Measurements from ENCODE around the gene BANK1. TPM values are rescaled to one million over a fixed set of nuclear protein-coding genes. Genes with fewer than 3 reads are reported as not detected.

BANK1 gene
- 0.05 and 0.12 TPM in 2 replicates for total RNA-seq (2014; rRNA removed; shearing (Covaris generic))
- polyA plus RNA-seq (2014; cell fraction: nucleus; rRNA removed) = not detected in 2 replicates

DNA sequence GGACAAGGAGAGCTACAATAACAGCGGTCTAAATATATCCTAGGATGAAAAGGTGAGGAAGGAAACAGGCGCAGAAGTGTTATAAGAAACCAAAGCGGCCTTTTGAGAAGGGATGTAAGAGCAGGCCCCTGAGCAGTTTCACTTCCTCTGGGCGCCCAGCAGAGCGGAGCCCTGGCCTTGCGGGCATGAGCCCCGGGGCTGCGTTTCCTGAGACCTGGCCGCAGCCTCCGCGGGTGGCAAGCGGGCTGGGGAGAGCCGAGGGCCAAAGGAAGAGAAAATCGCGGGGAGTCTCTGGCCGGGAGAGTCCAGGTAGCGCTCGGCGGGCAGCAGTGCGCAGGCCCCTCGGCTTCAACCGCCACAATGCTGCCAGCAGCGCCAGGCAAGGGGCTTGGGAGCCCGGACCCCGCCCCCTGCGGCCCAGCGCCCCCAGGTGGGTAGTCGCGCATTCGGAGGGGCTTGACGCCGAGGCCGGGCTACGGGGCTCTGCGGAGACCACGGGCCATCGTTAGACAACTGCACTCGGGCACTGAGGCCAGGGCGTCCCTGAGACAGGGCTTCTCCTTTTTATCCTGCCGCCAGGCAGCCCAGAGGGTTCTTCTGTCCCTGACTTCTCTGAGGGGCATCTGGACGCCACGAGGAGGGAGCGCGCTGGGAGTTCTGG lies at the start of gene BANK1:
BANK1 (plus strand) TSS at position 210 of the 661 bp plus-strand sequence; CDS start at position 361, 151 bp downstream.
- no peak for DNase-seq (ENCODE audit: extremely low read depth, low read depth)

GRCh38 chr4:101753721-101754120 lies 36.8 kb upstream of the BANK1 start:
- no peak for DNase-seq (ENCODE audit: extremely low read depth, low read depth)

- DNase-seq (ENCODE audit: extremely low read depth, low read depth) = no peak
These were observed 34.3 kb upstream of the BANK1 start for GRCh38 chr4:101756181-101756580.

- no peak for DNase-seq (ENCODE audit: extremely low read depth, low read depth)
These were observed 29.1 kb upstream of the BANK1 start for GRCh38 chr4:101761405-101761804.

GRCh38 chr4:101762025-101762424 lies 28.5 kb upstream of the BANK1 start:
- no peak for DNase-seq (ENCODE audit: extremely low read depth, low read depth)

DNA sequence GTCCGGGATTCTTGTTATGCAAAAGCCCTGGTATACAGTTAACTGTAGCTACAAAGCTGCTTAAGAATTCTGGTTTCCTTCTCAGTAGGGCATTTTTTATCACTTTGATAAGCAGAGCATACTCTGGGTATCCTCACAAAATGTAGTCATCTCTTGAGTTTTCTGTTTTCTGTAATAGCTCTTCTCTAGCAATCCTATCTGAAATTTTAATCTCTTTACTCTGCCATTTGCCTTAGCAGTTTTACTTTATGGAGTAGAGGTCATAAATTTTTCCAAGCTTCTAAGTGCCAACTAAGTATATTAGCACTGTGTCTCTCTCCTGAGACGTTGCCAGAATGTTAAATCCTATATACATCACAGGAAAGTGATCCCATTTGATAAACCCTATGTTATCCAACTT lies 28.0 kb upstream of the BANK1 start:
- DNase-seq (ENCODE audit: extremely low read depth, low read depth) = no peak

GRCh38 chr4:101763576-101763975 lies 27.0 kb upstream of the BANK1 start:
- DNase-seq (ENCODE audit: extremely low read depth, low read depth) = no peak

DNA sequence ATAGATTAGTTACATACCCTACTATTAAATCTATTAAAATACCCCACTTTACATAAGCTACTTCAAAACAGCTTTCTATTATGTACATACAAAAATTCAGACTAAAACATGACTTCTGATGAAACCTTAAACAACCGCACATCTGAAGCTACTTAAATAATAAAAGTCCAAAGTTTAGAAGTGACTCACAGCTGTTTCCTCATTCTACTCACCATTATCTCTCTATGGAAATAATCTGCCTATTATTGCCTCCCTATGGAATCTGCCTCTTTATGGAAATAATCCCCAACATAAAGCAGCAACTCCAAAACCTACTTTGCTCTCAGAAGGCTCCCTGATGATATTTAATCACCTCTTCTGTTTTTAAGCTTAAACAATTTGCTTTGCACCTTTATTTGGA lies 15.7 kb upstream of the BANK1 start:
- no peak for DNase-seq (ENCODE audit: extremely low read depth, low read depth)

GRCh38 chr4:101777431-101777830 lies 13.1 kb upstream of the BANK1 start:
- no peak for DNase-seq (ENCODE audit: extremely low read depth, low read depth)

DNA sequence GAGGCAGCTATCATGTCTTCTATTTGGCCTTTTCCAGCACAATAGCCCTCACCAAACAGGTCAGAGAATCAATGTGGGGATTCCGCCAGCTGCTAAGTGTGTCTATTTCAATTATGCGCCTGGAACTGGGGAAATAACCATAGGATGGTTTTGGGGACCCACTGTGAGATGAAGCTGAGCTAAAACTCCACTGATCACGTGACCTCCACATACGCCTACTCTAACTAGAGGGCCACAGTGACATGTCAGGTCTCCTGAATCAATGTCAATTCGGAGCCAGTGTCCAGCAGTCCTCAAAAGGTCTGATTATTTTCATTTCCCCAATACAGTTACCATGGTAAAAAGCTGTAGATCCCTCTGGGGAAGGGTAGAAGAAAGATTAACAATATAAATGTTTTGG lies 10.2 kb upstream of the BANK1 start:
- DNase-seq (ENCODE audit: extremely low read depth, low read depth) = no peak

- DNase-seq (ENCODE audit: extremely low read depth, low read depth) = no peak
These were observed 8.0 kb upstream of the BANK1 start for GRCh38 chr4:101782546-101782945.

DNA sequence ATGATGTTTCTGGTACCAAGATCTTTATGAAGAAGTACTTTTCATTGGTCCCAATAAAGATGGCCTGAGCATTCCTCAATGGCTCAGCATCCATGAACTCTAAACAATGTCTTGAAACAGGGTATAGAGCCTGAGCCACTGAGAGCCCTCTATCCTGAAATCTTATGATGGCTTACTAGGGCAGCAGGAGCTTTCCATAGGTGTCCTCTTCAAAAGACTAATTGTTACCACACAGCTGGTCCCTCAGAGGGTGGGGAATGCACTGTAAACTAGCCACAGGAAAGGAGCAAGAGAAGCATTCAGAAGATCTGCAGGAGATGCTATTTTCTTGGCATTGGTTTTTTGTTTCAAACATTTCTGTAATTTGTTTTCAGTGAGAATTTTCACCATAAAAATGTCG lies 5.6 kb upstream of the BANK1 start:
- no peak for DNase-seq (ENCODE audit: extremely low read depth, low read depth)

DNA sequence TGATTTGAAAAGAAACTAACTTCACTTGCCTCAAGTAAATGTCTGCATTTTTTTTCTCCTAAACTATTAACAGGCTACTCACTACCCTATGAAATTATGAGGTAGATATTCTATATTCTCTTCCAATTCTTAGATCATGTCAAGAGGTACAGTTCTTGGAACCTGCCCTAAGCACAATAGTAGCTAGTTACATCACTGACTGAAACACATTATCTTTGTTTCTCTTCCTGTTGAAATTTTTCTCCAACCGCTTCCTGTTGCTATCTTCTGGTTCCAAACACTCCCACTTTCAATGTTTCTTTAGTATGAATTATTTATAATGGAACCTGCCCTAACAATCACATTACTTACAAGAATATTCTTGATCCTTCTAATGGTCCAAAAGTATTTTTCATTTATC lies 5.0 kb upstream of the BANK1 start:
- no peak for DNase-seq (ENCODE audit: extremely low read depth, low read depth)

- no peak for DNase-seq (ENCODE audit: extremely low read depth, low read depth)
These were observed 2.7 kb upstream of the BANK1 start for GRCh38 chr4:101787701-101788316.

DNA sequence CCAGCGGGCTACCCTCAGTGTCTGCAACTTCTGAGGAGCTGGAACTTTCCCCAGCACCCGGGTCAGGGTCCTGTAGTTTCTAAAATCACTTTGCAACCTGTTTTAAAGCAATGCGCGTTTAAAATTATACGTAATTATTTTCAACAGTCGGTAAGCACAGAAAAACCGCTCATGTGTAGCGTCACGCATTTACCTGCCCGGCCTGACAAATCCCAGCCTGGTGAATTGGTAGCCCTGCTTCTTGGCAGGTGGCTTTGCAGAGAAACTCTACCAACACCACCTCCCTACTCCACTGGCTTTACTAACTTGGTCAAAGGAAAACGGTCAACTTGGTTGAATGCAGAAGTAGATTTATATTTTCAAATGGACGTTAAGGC lies 640 bp downstream of the BANK1 start:
- DNase-seq (ENCODE audit: extremely low read depth, low read depth) = no peak

DNA sequence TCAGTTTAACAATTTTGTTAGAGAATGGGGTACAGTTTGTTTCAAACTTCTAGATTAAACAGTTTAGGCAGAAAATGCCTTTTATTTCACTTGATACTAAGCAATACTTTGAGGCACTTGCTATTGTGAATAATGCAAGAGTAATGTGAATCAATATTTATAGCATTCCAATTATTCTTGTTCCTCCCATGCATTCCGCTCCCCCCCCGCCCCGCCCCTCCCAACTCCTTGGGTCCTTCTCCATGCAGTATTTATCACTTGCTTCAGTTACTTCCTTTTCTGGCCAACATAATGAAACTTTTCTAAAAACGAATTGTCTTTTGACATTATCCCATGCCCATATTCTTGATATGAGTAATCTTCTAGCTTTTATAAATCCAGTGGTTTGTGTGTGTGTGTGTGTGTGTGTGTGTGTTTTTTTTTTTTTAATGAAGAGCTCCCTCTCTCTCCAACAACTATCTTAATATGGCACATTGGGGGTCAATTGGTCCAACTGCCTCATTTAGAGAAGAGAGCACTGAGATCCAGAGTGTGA lies 1.6 kb downstream of the BANK1 start:
- DNase-seq (ENCODE audit: extremely low read depth, low read depth) = no peak

GRCh38 chr4:101793397-101793796 lies 2.9 kb downstream of the BANK1 start:
- DNase-seq (ENCODE audit: extremely low read depth, low read depth) = no peak

DNA sequence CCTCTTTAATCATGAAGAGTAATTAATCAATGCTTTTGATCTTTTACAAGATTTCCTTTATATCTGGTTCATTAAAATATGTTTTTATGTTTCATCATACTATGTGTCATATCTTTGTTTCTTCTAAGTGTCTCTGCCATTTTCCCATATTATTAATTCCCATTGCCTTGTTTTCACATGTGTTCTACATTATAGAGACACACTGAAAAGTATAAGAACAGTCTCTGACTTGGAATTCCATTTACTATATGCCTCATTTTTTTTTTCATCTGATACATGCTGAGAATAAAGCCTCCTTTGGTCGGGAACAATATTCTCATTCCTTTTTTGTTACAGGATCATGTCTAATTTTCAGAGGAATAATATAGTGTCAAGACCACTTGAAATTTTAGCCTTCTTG lies 4.3 kb downstream of the BANK1 start:
- DNase-seq (ENCODE audit: extremely low read depth, low read depth) = no peak

GRCh38 chr4:101795704-101796103 lies 5.2 kb downstream of the BANK1 start:
- no peak for DNase-seq (ENCODE audit: extremely low read depth, low read depth)

DNA sequence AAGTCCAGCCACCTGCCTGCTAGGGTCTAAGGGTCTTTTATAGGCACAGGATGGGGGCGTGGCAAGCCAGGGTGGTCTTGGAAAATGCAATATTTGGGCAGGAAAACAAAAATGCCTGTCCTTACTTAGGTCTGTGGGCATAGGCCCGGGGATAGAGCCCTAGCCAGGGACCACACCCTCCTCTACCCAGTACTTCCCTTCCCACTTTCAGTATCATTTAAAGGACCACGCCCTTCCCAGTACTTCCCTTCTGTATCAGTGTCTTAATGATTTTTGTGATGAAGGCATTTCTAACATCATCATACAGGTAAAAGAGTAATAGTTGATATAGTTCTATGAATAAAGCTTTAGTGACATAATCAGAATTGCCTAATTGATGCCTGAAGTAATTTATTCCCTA lies 11.4 kb downstream of the BANK1 start:
- DNase-seq (ENCODE audit: extremely low read depth, low read depth) = no peak

DNA sequence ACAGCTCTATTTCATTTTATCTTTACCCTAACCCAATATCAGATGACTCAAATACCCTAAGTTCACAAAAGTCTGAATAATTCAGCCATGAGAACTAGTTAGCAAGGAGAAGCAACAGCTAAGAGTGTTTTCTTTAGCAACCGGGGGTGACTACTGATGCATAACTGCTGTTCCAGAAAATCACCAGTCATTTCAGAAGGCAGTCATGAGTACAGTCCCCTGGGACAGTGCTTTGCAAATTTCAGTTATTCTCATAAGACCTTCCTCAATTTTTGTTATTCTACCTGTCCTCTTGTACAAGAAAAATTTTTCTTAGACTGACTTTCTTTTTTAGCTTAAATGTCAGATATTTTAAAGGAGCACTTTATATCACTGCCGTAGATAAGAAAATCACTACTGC lies 16.4 kb downstream of the BANK1 start:
- no peak for DNase-seq (ENCODE audit: extremely low read depth, low read depth)

DNA sequence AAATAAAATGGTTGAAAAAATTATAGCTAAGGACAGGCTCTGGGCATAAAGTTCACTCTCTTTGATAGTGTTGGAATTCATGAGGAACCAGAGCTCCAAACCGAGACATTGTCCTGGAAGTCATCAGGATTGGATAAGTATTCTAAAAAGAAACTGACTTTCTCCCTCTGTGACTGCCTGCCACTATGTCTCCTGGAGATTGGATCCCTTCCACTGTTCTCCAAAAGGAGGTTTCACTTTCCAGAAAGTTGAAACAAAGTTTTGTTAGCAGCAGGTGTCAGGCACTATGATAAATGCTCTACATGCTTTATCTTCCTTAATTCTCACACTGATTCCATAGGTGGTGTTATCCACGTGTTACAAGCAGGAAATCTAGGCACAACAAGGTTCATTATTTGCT lies 16.8 kb downstream of the BANK1 start:
- DNase-seq (ENCODE audit: extremely low read depth, low read depth) = no peak
